GM18870 (cell line): ENCODE measurements around the gene SCFD1.
"Not testable (repeated sequence)": the region's sequence is repeated elsewhere in the genome, so short reads cannot be mapped to it uniquely, and the experiment has no call there.

Source experiments
- ATAC-seq: cut with Tn5 transposase; IDR thresholded peaks from one replicate; pipeline ENCODE4 v1.9.1; 2021; ENCODE audit warnings: moderate library complexity; ENCODE audit not compliant: unreplicated experiment

The SCFD1 gene

GRCh38 chr14:30610787-30611343 lies 11.3 kb upstream of the SCFD1 start:
- no peak for ATAC-seq

- ATAC-seq: no peak
Observed at GRCh38 chr14:30614155-30614554, 8.0 kb upstream of the SCFD1 start.

GRCh38 chr14:30620178-30620577 lies 1.9 kb upstream of the SCFD1 start:
- ATAC-seq: peak; percentile 68

- peak; percentile 9 for ATAC-seq
Observed at GRCh38 chr14:30621354-30621939, 672 bp upstream of the SCFD1 start.

- ATAC-seq: no peak
Observed at GRCh38 chr14:30623412-30624131, 1.5 kb downstream of the SCFD1 start.

GRCh38 chr14:30624132-30624423 lies 2.0 kb downstream of the SCFD1 start:
- ATAC-seq: no peak

GRCh38 chr14:30625533-30625932 lies 3.4 kb downstream of the SCFD1 start:
- ATAC-seq: no peak

- ATAC-seq: not testable (repeated sequence)
Observed at GRCh38 chr14:30629432-30629831, 7.3 kb downstream of the SCFD1 start.

GRCh38 chr14:30630248-30630647 lies 8.1 kb downstream of the SCFD1 start:
- ATAC-seq: no peak

- ATAC-seq: no peak
Observed at GRCh38 chr14:30632730-30633129, 10.6 kb downstream of the SCFD1 start.

GRCh38 chr14:30638926-30639325 lies 16.8 kb downstream of the SCFD1 start:
- no peak for ATAC-seq

- ATAC-seq: no peak
Observed at GRCh38 chr14:30641207-30641606, 19.1 kb downstream of the SCFD1 start.

GRCh38 chr14:30644462-30644861 lies 22.3 kb downstream of the SCFD1 start:
- ATAC-seq: not testable (repeated sequence)

GRCh38 chr14:30645600-30645999 lies 23.5 kb downstream of the SCFD1 start:
- no peak for ATAC-seq

GRCh38 chr14:30648471-30648870 lies 26.4 kb downstream of the SCFD1 start:
- ATAC-seq: no peak

- no peak for ATAC-seq
Observed at GRCh38 chr14:30651937-30652336, 29.8 kb downstream of the SCFD1 start.

GRCh38 chr14:30655124-30655523 lies 33.0 kb downstream of the SCFD1 start:
- no peak for ATAC-seq

GRCh38 chr14:30655658-30656057 lies 33.5 kb downstream of the SCFD1 start:
- no peak for ATAC-seq

GRCh38 chr14:30656190-30656632 lies 34.1 kb downstream of the SCFD1 start:
- ATAC-seq: no peak

GRCh38 chr14:30657050-30657449 lies 34.9 kb downstream of the SCFD1 start:
- ATAC-seq: no peak

- no peak for ATAC-seq
Observed at GRCh38 chr14:30657606-30658163, 35.6 kb downstream of the SCFD1 start.

- no peak for ATAC-seq
Observed at GRCh38 chr14:30658645-30659044, 36.5 kb downstream of the SCFD1 start.
